NCI-H2107 (cell line): Measurements from ENCODE around the gene ACAP3.

Experiments used
- DNase-seq: peaks from one replicate; lab custom pipeline; 2025; lab: John Stamatoyannopoulos, UW

The ACAP3 gene

DNA sequence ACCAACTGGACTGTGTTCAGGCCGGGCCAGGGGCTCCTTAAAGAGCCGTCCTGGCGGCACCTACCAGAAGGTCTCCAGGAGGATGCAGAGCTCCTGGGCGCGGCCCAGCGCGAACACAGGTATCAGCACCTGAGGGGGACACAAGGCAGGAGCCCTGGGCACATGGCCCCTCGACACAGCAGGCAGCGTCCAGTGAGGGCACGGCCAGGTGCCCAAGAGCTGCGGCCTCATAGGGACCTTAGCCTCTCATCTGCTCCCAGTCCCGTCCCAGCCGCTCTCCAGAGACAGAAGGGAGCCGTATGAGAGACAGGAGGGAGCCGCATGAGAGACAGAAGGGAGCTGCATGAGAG, 6.5 kb upstream of the ACAP3 start:
- DNase-seq = no peak

DNA sequence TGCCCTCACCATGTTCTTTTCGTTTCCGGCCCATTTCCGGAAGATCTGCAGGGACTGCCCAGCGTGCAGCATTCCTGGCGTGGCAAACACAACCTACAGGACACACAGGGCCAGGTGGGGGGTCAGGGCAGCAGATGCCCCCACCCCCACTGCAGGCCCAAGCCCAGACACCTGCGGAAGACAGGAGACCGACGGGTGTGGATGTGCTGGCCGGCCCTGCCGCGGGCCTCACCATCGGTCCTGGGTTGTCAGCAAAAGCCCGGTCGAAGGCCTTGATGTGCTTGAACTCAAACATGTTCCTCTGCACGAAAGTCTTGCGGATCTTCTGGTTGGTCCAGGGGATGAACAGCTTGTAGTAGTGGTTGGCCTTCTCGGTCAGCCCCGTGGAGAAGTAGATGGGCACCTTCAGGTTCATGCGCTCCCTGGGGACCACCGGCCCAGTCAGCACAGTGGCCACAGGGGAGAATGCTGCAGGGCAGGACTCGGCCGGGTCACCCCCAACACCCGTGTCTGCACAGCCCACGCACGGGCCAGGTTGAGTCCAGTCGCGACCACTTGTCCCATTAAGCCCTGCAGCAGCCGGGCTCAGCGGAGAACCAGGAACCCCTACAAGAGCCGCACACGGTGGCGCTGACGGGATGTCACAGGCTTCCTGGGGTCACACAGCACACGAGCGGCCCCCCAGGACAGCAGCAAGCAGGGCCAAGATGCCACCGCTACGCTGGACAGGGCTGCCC, 5.9 kb upstream of the ACAP3 start:
- no peak for DNase-seq

DNA sequence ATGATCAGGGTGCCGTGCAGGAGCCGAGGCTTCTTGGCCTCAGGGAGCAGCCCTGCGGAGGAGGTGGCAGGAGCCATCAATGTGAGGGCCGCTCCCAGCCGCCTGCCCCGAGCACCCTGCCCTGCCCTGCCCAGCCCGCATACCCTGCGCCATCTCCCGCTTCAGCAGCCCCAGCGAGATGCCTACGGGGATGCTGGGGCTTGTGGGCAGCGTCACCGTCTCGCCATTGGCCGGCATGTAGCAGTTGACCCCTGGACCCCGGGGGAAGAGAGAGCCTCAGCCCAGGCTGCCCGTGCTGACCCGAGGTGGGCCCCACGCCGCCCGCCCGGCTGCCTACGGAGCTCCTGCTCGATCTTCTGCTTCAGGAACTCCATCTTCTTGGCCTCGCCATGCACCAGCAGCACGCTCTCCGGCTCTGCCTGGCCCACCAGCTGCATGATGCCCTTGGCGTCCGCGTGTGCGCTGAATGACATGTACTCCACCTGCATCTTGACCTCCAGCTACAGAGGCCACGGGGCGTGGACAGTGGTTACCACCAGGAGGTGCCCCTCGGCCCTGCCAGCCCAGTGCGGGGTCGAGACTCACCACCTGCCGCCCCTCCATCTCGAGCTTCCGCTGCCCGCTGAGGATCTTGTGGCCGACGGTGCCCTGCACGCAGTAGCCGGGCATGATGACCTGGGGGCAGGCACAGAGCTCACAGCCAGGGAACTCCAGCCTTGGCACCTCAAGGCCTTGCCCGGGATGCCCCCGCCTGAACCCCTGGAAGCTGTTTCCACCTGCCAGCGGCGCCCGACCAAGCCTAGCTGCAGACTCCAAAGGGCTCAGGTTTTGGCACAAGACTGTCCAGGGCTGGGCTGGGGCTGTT, 5.0 kb upstream of the ACAP3 start:
- DNase-seq = no peak

- no peak for DNase-seq
Observed at GRCh38 chr1:1311107-1312104, 3.7 kb upstream of the ACAP3 start.

DNA sequence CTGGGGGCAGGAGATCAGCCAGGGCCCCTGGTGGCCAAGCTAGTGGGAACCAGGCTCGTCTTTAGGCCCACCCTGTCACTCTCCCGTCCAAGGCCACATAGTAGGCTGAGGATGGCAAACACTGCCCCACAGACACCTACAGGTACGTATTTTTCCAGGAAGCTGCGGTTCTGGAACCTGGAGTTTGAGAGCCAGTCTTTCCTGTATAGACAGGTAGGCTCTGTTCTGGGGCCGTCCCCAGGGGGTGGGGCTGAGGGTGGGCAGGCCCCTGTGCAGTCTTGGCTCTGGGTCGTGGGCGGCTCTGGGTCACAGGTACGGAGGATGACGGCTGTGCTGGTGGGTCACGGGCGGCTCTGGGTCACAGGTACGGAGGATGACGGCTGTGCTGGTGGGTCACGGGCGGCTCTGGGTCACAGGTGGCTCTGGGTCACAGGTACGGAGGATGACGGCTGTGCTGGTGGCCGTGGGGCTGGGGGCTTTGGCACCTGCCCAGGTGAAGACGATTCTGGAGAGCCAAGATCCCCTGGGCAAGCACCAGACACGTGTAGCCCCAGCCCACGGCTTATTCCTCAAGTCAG, 2.8 kb upstream of the ACAP3 start:
- no peak for DNase-seq

GRCh38 chr1:1310109-1310385, 2.3 kb upstream of the ACAP3 start:
- DNase-seq = no peak

- DNase-seq = no peak
Observed at GRCh38 chr1:1309251-1310108, 1.8 kb upstream of the ACAP3 start.

DNA sequence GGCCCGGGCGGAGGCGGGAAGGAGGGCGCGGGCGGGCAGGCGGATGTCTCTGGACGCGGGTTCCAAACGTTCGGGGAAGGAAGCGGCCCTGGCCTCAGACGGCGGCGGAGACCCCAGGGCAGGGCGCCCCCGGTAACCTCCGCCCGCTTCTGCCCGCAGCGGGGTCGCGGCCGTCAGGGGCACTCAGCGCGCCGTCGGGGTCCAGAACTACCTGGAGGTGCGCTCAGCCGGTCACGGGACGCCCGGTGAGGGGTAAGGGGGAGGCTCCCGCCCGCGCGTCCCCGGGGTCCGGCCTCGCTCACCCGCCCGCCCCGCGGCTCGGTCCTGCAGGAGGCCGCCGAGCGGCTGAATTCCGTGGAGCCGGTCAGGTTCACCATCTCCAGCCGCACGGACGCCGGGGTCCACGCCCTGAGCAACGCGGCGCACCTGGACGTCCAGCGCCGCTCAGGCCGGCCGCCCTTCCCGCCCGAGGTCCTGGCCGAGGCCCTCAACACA, 1.1 kb upstream of the ACAP3 start:
- DNase-seq = no peak

GRCh38 chr1:1307261-1307922, 338 bp downstream of the ACAP3 start:
- DNase-seq = no peak

DNA sequence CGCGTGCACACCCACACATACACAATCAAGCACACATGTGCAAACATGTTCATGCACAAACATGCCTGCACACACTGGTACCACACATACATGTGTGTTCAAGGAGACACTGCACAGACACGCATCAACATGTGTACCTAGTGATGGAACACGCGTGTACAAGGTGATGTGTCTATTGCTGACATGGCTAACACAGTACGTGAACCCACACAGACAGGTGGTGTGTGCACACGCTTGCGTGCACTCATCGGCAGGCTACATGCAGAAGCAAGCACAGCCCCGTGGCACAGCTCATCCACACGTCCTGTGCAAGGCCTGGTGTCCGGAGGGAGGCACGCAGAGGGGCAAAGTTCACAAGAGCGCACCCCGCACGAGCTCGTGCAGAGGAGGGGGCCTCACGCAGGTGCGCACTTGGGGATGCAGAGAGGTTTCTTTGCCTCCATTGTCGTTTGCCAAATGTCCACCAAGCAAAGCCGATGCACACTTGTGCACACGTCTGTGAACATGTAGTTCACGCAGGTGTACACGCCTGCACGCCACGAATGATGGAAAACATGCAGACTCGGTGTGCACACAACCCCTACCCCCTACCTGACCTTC, 969 bp downstream of the ACAP3 start:
- DNase-seq = no peak

DNA sequence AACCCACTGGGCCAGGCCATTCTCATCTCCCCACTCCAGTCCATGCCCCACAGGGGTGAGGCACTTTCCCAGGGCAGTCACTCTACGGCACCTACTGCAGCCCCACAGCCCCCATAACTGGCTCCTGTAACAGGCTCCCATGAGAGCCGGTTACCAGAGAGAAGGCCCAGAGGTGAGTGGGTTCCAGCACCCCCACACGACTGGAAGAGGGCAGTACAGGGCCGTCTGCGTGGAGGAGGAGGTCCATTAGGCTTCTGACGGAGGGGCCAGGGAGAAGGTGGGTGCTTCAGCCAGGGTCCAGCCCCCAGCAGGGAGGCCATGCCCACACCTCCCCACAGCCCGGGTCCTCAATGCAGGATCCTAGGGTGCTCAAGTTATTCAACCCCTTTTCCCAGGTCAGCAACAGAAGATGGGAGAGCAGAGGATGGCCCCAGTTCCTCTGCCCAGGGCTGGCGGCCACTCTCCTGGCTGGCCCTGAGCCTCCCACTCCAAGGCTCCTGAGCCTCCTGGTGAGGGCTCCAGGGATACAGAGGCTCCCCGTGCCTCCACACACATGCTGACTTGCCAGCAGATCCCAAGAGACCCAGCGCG, 1.6 kb downstream of the ACAP3 start:
- no peak for DNase-seq

- DNase-seq = no peak
Observed at GRCh38 chr1:1305300-1306069, 2.2 kb downstream of the ACAP3 start.

DNA sequence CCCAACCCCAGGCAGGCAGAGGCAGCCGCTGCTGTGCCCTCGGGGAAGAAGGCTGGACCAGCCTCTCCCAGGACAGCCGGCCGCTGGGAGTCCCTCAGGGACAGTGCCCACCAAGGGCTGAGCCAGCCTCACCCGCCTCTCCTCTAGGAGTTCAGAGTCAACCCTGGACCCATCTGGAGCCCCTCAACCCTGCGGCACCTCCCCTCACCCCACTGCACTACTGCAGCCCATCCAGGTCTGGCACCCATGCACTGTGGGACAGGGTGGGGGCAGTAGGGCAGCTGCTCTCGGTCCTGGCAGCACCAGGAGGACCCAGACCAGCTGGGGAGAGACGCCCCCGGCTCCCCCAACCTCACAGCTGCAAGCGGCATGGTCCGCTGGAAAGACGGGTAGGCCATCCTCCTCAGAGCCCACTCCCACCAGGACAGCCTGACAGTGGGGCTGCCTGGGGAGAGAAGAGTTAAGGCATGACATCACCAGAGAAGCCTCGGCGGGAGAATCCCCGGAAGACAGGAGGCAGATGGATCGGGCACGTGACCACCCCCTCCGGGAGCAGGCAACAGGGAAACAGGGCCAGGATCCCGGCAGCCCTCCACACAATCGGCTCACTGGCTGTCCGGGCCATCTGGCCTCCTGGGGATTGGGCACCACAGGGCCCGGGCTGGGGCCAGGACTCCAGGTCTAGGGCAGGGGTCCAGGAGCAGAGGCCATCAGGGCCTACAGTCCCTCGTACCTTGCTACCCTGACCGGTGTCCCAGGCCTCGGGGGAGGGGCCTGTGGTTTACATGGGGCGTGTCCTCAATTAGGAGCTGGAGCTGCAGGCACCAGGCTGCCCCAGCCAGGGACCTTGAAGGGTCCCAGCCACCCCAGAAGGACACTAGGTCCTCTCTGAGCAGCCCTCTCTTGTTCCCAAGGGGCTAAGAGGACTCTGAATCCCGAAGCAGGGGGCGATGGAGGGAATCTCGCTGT, 3.1 kb downstream of the ACAP3 start:
- peak; percentile 40 for DNase-seq

DNA sequence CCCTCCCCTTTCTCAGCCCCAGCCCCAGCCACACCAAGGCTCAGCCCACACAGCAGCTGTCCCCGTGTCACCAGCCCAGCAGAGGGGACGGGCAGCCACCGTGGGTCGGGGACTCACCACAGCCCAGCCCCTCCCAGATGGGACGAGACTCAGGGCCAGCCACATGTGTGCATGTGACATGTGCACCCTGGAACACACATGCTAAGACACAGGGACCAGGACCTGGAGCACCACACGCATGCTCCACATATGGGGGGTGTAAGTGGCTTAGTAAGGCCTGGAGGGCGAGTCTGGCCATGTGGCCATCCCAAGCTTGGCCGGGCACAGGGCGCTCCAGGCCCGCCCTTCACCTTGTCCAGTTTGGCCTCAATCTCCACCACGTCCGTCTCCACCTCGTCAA, 4.0 kb downstream of the ACAP3 start:
- DNase-seq = no peak

GRCh38 chr1:1302951-1303509, 4.7 kb downstream of the ACAP3 start:
- DNase-seq = no peak

DNA sequence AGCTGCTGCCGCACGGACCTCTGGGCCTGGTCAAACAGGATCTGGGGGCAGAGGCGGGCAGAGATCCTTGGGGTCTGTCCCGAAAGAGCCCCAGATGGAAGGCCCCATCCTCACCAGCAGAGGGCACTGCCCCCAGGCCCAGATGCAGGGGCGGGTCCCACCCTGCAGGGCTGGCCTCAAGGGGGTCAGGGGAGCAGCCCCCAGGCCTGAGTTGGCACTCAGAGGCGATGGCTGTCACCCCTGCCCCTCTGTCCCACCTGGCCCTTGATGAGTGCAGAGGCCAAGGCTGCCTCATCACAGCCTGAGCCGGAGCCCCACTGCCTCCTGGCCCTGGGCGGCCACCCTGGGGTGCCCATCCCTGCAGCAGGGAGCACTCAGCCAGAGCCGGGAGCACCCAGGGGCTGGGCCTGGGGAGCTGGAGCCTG, 5.7 kb downstream of the ACAP3 start:
- DNase-seq = no peak

- DNase-seq = no peak
Observed at GRCh38 chr1:1300352-1300739, 7.4 kb downstream of the ACAP3 start.
